ENCODE data around the gene JADE1. TPM values are rescaled to one million over a fixed set of nuclear protein-coding genes. Genes with fewer than 3 reads are reported as not detected.

Gene JADE1
- total RNA-seq, 2 experiments from 2014 or later: 39.2 to 40.3 TPM

GRCh38 chr4:128818442-128818841 lies 8.9 kb downstream of the JADE1 start:
- POLR2A ChIA-PET: interaction anchor here (1.2 to 1.6 kb wide), 2 partner anchors 36 to 275 kb away, joined by 4 read pairs; partner anchors contain the start of gene SCLT1
- H3K4me3 Mint-ChIP-seq: peak overlapping the region; percentile 60
- no peak for DNase-seq
- H3K27ac Mint-ChIP-seq: peak overlapping the region; percentile 73
- no peak for ATAC-seq (ENCODE audit: low read depth)
- no peaks in the 10 kb centered on the region for H3K27me3 Mint-ChIP-seq
- H3K36me3 Mint-ChIP-seq: peaks cover 19% of the 10 kb centered on the region
- H3K4me1 Mint-ChIP-seq: peaks cover 30% of the 10 kb centered on the region
- no peaks in the 10 kb centered on the region for H3K9me3 Mint-ChIP-seq

- POLR2A ChIA-PET: interaction anchor here (1.2 to 1.6 kb wide), 2 partner anchors 35 to 274 kb away, joined by 4 read pairs; partner anchors contain the start of gene SCLT1
- ATAC-seq (ENCODE audit: low read depth): peak; percentile 55
These were observed 9.7 kb downstream of the JADE1 start for GRCh38 chr4:128819082-128819742.

GRCh38 chr4:128820671-128821070 lies 11.2 kb downstream of the JADE1 start:
- Mint-ChIP-seq H3K36me3 (peaks cover 22% of the 10 kb centered on the region), H3K27ac (no peak overlapping the region), H3K27me3 (no peaks in the 10 kb centered on the region), H3K4me3 (no peak overlapping the region), H3K9me3 (no peaks in the 10 kb centered on the region), H3K4me1 (peaks cover 28% of the 10 kb centered on the region)
- POLR2A ChIA-PET: interaction anchor here (1.6 kb wide), 1 partner anchor 9 kb away, joined by 8 read pairs; no protein-coding TSS in a partner anchor
- DNase-seq: no peak
- ATAC-seq (ENCODE audit: low read depth): no peak

More at GRCh38 chr4:128819082-128819742, 9.7 kb downstream of the JADE1 start:
- H3K27ac Mint-ChIP-seq: peak overlapping the region; percentile 73
- peaks cover 19% of the 10 kb centered on the region for H3K36me3 Mint-ChIP-seq
- H3K9me3 Mint-ChIP-seq: no peaks in the 10 kb centered on the region
- no peaks in the 10 kb centered on the region for H3K27me3 Mint-ChIP-seq
- peaks cover 25% of the 10 kb centered on the region for H3K4me1 Mint-ChIP-seq
- H3K4me3 Mint-ChIP-seq: peak overlapping the region; percentile 60
- no peak for DNase-seq

GRCh38 chr4:128821151-128821550 lies 11.7 kb downstream of the JADE1 start:
- ATAC-seq (ENCODE audit: low read depth) (no peak), DNase-seq (no peak)
- H3K4me1 Mint-ChIP-seq: peaks cover 32% of the 10 kb centered on the region
- H3K36me3 Mint-ChIP-seq: peaks cover 22% of the 10 kb centered on the region
- H3K27ac Mint-ChIP-seq: no peak overlapping the region
- POLR2A ChIA-PET: interaction anchor here (0.7 to 1.6 kb wide), 2 partner anchors 9 to 97 kb away, joined by 5 to 8 read pairs; no protein-coding TSS in a partner anchor
- H3K9me3 Mint-ChIP-seq: no peaks in the 10 kb centered on the region
- no peak overlapping the region for H3K4me3 Mint-ChIP-seq
- H3K27me3 Mint-ChIP-seq: no peaks in the 10 kb centered on the region

GRCh38 chr4:128823025-128823661 lies 13.6 kb downstream of the JADE1 start:
- H3K4me3 Mint-ChIP-seq: no peak overlapping the region
- H3K36me3 Mint-ChIP-seq: peaks cover 21% of the 10 kb centered on the region
- POLR2A ChIA-PET: interaction anchor here (1.6 kb wide), 1 partner anchor 11 kb away, joined by 7 read pairs; no protein-coding TSS in a partner anchor
- no peaks in the 10 kb centered on the region for H3K9me3 Mint-ChIP-seq
- H3K4me1 Mint-ChIP-seq: peaks cover 38% of the 10 kb centered on the region
- no peak overlapping the region for H3K27ac Mint-ChIP-seq
- DNase-seq (no peak), ATAC-seq (ENCODE audit: low read depth) (no peak)
- H3K27me3 Mint-ChIP-seq: no peaks in the 10 kb centered on the region

- H3K9me3 Mint-ChIP-seq: no peaks in the 10 kb centered on the region
- no peak for ATAC-seq (ENCODE audit: low read depth)
- no peak for DNase-seq
- peaks cover 19% of the 10 kb centered on the region for H3K36me3 Mint-ChIP-seq
- POLR2A ChIA-PET: interaction anchor here (0.6 kb wide), 1 partner anchor 10 kb away, joined by 3 read pairs; no protein-coding TSS in a partner anchor
- no peak overlapping the region for H3K4me3 Mint-ChIP-seq
- H3K27me3 Mint-ChIP-seq: no peaks in the 10 kb centered on the region
- no peak overlapping the region for H3K27ac Mint-ChIP-seq
- H3K4me1 Mint-ChIP-seq: peaks cover 22% of the 10 kb centered on the region
These were observed 15.7 kb downstream of the JADE1 start for GRCh38 chr4:128825226-128825625.

GRCh38 chr4:128827296-128827695 lies 17.8 kb downstream of the JADE1 start:
- H3K4me1 Mint-ChIP-seq: peaks cover 26% of the 10 kb centered on the region
- H3K4me3 Mint-ChIP-seq: no peak overlapping the region
- H3K9me3 Mint-ChIP-seq: no peaks in the 10 kb centered on the region
- ATAC-seq (ENCODE audit: low read depth): no peak
- DNase-seq: no peak
- POLR2A ChIA-PET: interaction anchor here (1.4 kb wide), 1 partner anchor 15 kb away, joined by 3 read pairs; no protein-coding TSS in a partner anchor
- peaks cover 16% of the 10 kb centered on the region for H3K36me3 Mint-ChIP-seq
- no peaks in the 10 kb centered on the region for H3K27me3 Mint-ChIP-seq
- peak overlapping the region; percentile 6 for H3K27ac Mint-ChIP-seq

- POLR2A ChIA-PET: no interaction called here
- no peak overlapping the region for H3K4me3 Mint-ChIP-seq
- DNase-seq (no peak), ATAC-seq (ENCODE audit: low read depth) (no peak)
- H3K36me3 Mint-ChIP-seq: peaks cover 20% of the 10 kb centered on the region
- no peak overlapping the region for H3K27ac Mint-ChIP-seq
- H3K4me1 Mint-ChIP-seq: peaks cover 17% of the 10 kb centered on the region
- H3K9me3 Mint-ChIP-seq: no peaks in the 10 kb centered on the region
- H3K27me3 Mint-ChIP-seq: no peaks in the 10 kb centered on the region
These were observed 21.5 kb downstream of the JADE1 start for GRCh38 chr4:128830906-128831503.

GRCh38 chr4:128831531-128832242 lies 22.2 kb downstream of the JADE1 start:
- no peak for ATAC-seq (ENCODE audit: low read depth)
- Mint-ChIP-seq H3K27ac (no peak overlapping the region), H3K36me3 (peaks cover 22% of the 10 kb centered on the region), H3K4me3 (no peak overlapping the region), H3K9me3 (no peaks in the 10 kb centered on the region), H3K4me1 (peaks cover 15% of the 10 kb centered on the region), H3K27me3 (no peaks in the 10 kb centered on the region)
- POLR2A ChIA-PET: interaction anchor here (1.1 kb wide), 1 partner anchor 19 kb away, joined by 4 read pairs; no protein-coding TSS in a partner anchor
- no peak for DNase-seq

GRCh38 chr4:128832243-128832625 lies 22.7 kb downstream of the JADE1 start:
- Mint-ChIP-seq H3K27me3 (no peaks in the 10 kb centered on the region), H3K4me3 (no peak overlapping the region), H3K9me3 (no peaks in the 10 kb centered on the region), H3K4me1 (peaks cover 9% of the 10 kb centered on the region), H3K27ac (peak overlapping the region; percentile 58), H3K36me3 (peaks cover 23% of the 10 kb centered on the region)
- ATAC-seq (ENCODE audit: low read depth): no peak
- POLR2A ChIA-PET: interaction anchor here (1.1 kb wide), 1 partner anchor 20 kb away, joined by 4 read pairs; no protein-coding TSS in a partner anchor
- no peak for DNase-seq

- peaks cover 22% of the 10 kb centered on the region for H3K36me3 Mint-ChIP-seq
- H3K27me3 Mint-ChIP-seq: no peaks in the 10 kb centered on the region
- H3K9me3 Mint-ChIP-seq: no peaks in the 10 kb centered on the region
- ATAC-seq (ENCODE audit: low read depth) (no peak), DNase-seq (no peak)
- no peak overlapping the region for H3K27ac Mint-ChIP-seq
- POLR2A ChIA-PET: no interaction called here
- no peak overlapping the region for H3K4me3 Mint-ChIP-seq
- peaks cover 15% of the 10 kb centered on the region for H3K4me1 Mint-ChIP-seq
These were observed 26.2 kb downstream of the JADE1 start for GRCh38 chr4:128835498-128836222.

GRCh38 chr4:128837198-128837597 lies 27.7 kb downstream of the JADE1 start:
- POLR2A ChIA-PET: no interaction called here
- H3K36me3 Mint-ChIP-seq: peaks cover 25% of the 10 kb centered on the region
- ATAC-seq (ENCODE audit: low read depth) (no peak), DNase-seq (no peak)
- H3K27me3 Mint-ChIP-seq: no peaks in the 10 kb centered on the region
- H3K4me3 Mint-ChIP-seq: no peak overlapping the region
- peaks cover 17% of the 10 kb centered on the region for H3K4me1 Mint-ChIP-seq
- H3K9me3 Mint-ChIP-seq: no peaks in the 10 kb centered on the region
- H3K27ac Mint-ChIP-seq: no peak overlapping the region
